M059J (cell line): ENCODE results near the gene GATB. TPM values are rescaled to one million over a fixed set of nuclear protein-coding genes. Genes with fewer than 3 reads are reported as not detected.

ENCODE experiments used
- DNase-seq: peaks from one replicate; pipeline ENCODE4 v3.0.0-alpha.2; 2012; ENCODE audit warnings: low read depth
- total RNA-seq: library from RNA; depleted of rRNA; stranded (reverse); fragments of >200 nt; shearing (Covaris generic); gene quantifications from 2 replicates; pipeline ENCODE4 v1.2.3, GENCODE V29; 2014

GATB gene
- total RNA-seq, 1 experiment from 2014 or later = 31.7 TPM

GRCh38 chr4:151652841-151653547 is 107.8 kb downstream of the GATB start:
- DNase-seq = no peak

- no peak for DNase-seq
Measured at GRCh38 chr4:151651496-151651895, 109.3 kb downstream of the GATB start.

GRCh38 chr4:151649479-151649878 is 111.3 kb downstream of the GATB start:
- no peak for DNase-seq

- no peak for DNase-seq
Measured at GRCh38 chr4:151646322-151646721, 114.5 kb downstream of the GATB start.

- DNase-seq = peak; percentile 2
Measured at GRCh38 chr4:151644622-151645021, 116.2 kb downstream of the GATB start.

GRCh38 chr4:151643564-151643963 is 117.2 kb downstream of the GATB start:
- no peak for DNase-seq

GRCh38 chr4:151641983-151642382 is 118.8 kb downstream of the GATB start:
- DNase-seq = peak; percentile 2

GRCh38 chr4:151641167-151641566 is 119.6 kb downstream of the GATB start:
- DNase-seq = peak; percentile 88

- DNase-seq = no peak
Measured at GRCh38 chr4:151640381-151640780, 120.4 kb downstream of the GATB start.

- DNase-seq = no peak
Measured at GRCh38 chr4:151638295-151638858, 122.4 kb downstream of the GATB start.

GRCh38 chr4:151631349-151631748 is 129.5 kb downstream of the GATB start:
- DNase-seq = no peak

GRCh38 chr4:151629097-151629783 is 131.6 kb downstream of the GATB start:
- no peak for DNase-seq

GRCh38 chr4:151628001-151628608 is 132.7 kb downstream of the GATB start:
- no peak for DNase-seq

- DNase-seq = peak; percentile 50
Measured at GRCh38 chr4:151627491-151627890, 133.3 kb downstream of the GATB start.

GRCh38 chr4:151626751-151627150 is 134.1 kb downstream of the GATB start:
- no peak for DNase-seq

- DNase-seq = no peak
Measured at GRCh38 chr4:151626228-151626627, 134.6 kb downstream of the GATB start.

- no peak for DNase-seq
Measured at GRCh38 chr4:151624626-151625565, 135.9 kb downstream of the GATB start.
